Measurements from ENCODE around the gene PNPLA6. TPM values are rescaled to one million over a fixed set of nuclear protein-coding genes. Genes with fewer than 3 reads are reported as not detected.

The PNPLA6 gene
- total and polyA plus RNA-seq, 2 of the 8 experiments (the other 6 are each of a cell fraction or from before 2014, with no cell fraction given): 55.1 to 121 TPM

- no peak for TF ChIP-seq CHD7 (IDR thresholded peaks at IDR 0.05; ENCODE audit: insufficient replicate concordance, low read length)
- TF ChIP-seq POLR2A (IDR thresholded peaks at IDR 0.05; ENCODE audit: control extremely low read depth in 1 of 2, low read depth in 2 of 2, low read length in 2 of 2): no peak
- TF ChIP-seq TBP (IDR thresholded peaks at IDR 0.05; ENCODE audit: low read depth, low read length): no peak
- 0 out of 2 replicates have a peak, but pooled peaks have one; percentile 2 for TF ChIP-seq SRF (IDR thresholded peaks at IDR 0.05; ENCODE audit: low read depth, low read length)
- TF ChIP-seq SP1 (IDR thresholded peaks at IDR 0.05; ENCODE audit: low read depth, low read length): peak; percentile 89; the same call in 1 of the 2 replicates
- TF ChIP-seq USF2 (IDR thresholded peaks at IDR 0.05; ENCODE audit: low read length): no peak
- no peak for TF ChIP-seq BACH1 (IDR thresholded peaks at IDR 0.05; ENCODE audit: low read length)
- TF ChIP-seq SIRT6 (IDR thresholded peaks at IDR 0.05; ENCODE audit: low read length): no peak
- TF ChIP-seq SP4 (IDR thresholded peaks at IDR 0.05; ENCODE audit: low read length): peak; percentile 38; the same call in 1 of the 2 replicates
- no peak for TF ChIP-seq NRF1 (IDR thresholded peaks at IDR 0.05; ENCODE audit: low read depth, low read length)
Measured at GRCh38 chr19:7506385-7507328, 28.9 kb upstream of the PNPLA6 start (continued).

All from H1 (cell line).